Thyroid gland (tissue), 4 donors: ENCODE data around the gene MYO1G.
"Not testable (repeated sequence)": the region's sequence is repeated elsewhere in the genome, so short reads cannot be mapped to it uniquely, and the experiment has no call there.

Experiments used
- POLR2A ChIP-seq, 2 donors: fragments of 450-650 bp; IDR thresholded peaks; one replicate each; pipeline ENCODE4 v1.6.1; 2017; ENCODE audit warnings: antibody characterized with exemption in 2 of 2, mild to moderate bottlenecking in 2 of 2, moderate library complexity in 1 of 2
- TF ChIP-seq, protein P1 (sequence below), 6 experiments: fragments of 200-600 bp in 3 of 6; fragments of 450-650 bp in 3 of 6; sonication (generic) in 3 of 6; IDR thresholded peaks; one replicate each; pipeline ENCODE4 v1.5.1; 2016 to 2019; ENCODE audit warnings: antibody characterized with exemption in 6 of 6, mild to moderate bottlenecking in 2 of 6, inconsistent platforms in 1 of 6, moderate library complexity in 1 of 6

DNA sequence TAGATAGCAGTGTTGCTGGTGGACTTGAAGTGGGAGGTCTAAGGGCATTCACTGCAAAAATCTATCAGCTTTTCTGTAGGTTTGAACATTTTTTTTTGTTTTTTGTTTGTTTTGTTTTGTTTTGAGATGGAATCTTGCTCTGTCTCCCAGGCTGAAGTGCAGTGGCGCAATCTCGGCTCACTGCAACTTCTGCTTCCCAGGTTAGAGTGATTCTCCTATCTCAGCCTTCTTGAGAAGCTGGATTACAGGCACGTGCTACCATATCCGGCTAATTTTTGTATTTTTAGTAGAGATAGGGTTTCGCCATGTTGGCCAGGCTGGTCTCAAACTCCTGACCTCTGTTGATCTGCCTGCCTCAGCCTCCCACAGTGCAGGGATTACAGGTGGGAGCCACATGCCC lies 44.3 kb downstream of the MYO1G start:
- TF ChIP-seq, protein P1, sequence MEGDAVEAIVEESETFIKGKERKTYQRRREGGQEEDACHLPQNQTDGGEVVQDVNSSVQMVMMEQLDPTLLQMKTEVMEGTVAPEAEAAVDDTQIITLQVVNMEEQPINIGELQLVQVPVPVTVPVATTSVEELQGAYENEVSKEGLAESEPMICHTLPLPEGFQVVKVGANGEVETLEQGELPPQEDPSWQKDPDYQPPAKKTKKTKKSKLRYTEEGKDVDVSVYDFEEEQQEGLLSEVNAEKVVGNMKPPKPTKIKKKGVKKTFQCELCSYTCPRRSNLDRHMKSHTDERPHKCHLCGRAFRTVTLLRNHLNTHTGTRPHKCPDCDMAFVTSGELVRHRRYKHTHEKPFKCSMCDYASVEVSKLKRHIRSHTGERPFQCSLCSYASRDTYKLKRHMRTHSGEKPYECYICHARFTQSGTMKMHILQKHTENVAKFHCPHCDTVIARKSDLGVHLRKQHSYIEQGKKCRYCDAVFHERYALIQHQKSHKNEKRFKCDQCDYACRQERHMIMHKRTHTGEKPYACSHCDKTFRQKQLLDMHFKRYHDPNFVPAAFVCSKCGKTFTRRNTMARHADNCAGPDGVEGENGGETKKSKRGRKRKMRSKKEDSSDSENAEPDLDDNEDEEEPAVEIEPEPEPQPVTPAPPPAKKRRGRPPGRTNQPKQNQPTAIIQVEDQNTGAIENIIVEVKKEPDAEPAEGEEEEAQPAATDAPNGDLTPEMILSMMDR (IDR thresholded peaks at IDR 0.05), result not testable (repeated sequence)
- TF ChIP-seq POLR2A (IDR thresholded peaks at IDR 0.05), result not testable (repeated sequence)
